ENCODE measurements around the gene ZNF445.

The ZNF445 gene

GRCh38 chr3:44444896-44445691 is 32.4 kb downstream of the ZNF445 start:
- Histone ChIP-seq H3K36me3 (ENCODE audit: control insufficient read depth, insufficient read depth, low read length) (peaks cover 32% of the 10 kb centered on the region), H3K27me3 (ENCODE audit: control insufficient read depth, insufficient read depth, low read length) (no peaks in the 10 kb centered on the region), H3K4me3 (ENCODE audit: low read length) (no peak overlapping the region), H3K27ac (ENCODE audit: low read depth, low read length) (no peak overlapping the region), H3K9ac (ENCODE audit: low read length) (no peak overlapping the region), H3K4me1 (ENCODE audit: control insufficient read depth, insufficient read depth, low read length) (peaks cover 3% of the 10 kb centered on the region)

- Histone ChIP-seq H3K27ac (ENCODE audit: low read depth, low read length) (no peak overlapping the region), H3K27me3 (ENCODE audit: control insufficient read depth, insufficient read depth, low read length) (no peaks in the 10 kb centered on the region), H3K4me3 (ENCODE audit: low read length) (no peak overlapping the region), H3K9ac (ENCODE audit: low read length) (no peak overlapping the region), H3K36me3 (ENCODE audit: control insufficient read depth, insufficient read depth, low read length) (peaks cover 26% of the 10 kb centered on the region), H3K4me1 (ENCODE audit: control insufficient read depth, insufficient read depth, low read length) (peaks cover 8% of the 10 kb centered on the region)
These were observed 33.0 kb downstream of the ZNF445 start for GRCh38 chr3:44444437-44444836.

GRCh38 chr3:44442596-44443309 is 34.7 kb downstream of the ZNF445 start:
- no peak overlapping the region for H3K9ac ChIP-seq (ENCODE audit: low read length)
- H3K4me1 ChIP-seq (ENCODE audit: control insufficient read depth, insufficient read depth, low read length) = peaks cover 12% of the 10 kb centered on the region
- H3K4me3 ChIP-seq (ENCODE audit: low read length) = no peak overlapping the region
- H3K27me3 ChIP-seq (ENCODE audit: control insufficient read depth, insufficient read depth, low read length) = no peaks in the 10 kb centered on the region
- no peak overlapping the region for H3K27ac ChIP-seq (ENCODE audit: low read depth, low read length)
- peaks cover 10% of the 10 kb centered on the region for H3K36me3 ChIP-seq (ENCODE audit: control insufficient read depth, insufficient read depth, low read length)

GRCh38 chr3:44439499-44440295 is 37.8 kb downstream of the ZNF445 start:
- no peaks in the 10 kb centered on the region for H3K27me3 ChIP-seq (ENCODE audit: control insufficient read depth, insufficient read depth, low read length)
- peaks cover 12% of the 10 kb centered on the region for H3K4me1 ChIP-seq (ENCODE audit: control insufficient read depth, insufficient read depth, low read length)
- no peaks in the 10 kb centered on the region for H3K36me3 ChIP-seq (ENCODE audit: control insufficient read depth, insufficient read depth, low read length)
- H3K9ac ChIP-seq (ENCODE audit: low read length) = no peak overlapping the region
- H3K4me3 ChIP-seq (ENCODE audit: low read length) = peak overlapping the region; percentile 33
- peak overlapping the region; percentile 86 for H3K27ac ChIP-seq (ENCODE audit: low read depth, low read length)

- no peaks in the 10 kb centered on the region for H3K36me3 ChIP-seq (ENCODE audit: control insufficient read depth, insufficient read depth, low read length)
- H3K4me1 ChIP-seq (ENCODE audit: control insufficient read depth, insufficient read depth, low read length) = peaks cover 12% of the 10 kb centered on the region
- no peak overlapping the region for H3K4me3 ChIP-seq (ENCODE audit: low read length)
- no peak overlapping the region for H3K9ac ChIP-seq (ENCODE audit: low read length)
- no peak overlapping the region for H3K27ac ChIP-seq (ENCODE audit: low read depth, low read length)
- no peaks in the 10 kb centered on the region for H3K27me3 ChIP-seq (ENCODE audit: control insufficient read depth, insufficient read depth, low read length)
These were observed 39.7 kb downstream of the ZNF445 start for GRCh38 chr3:44437800-44438199.

GRCh38 chr3:44436181-44436580 is 41.3 kb downstream of the ZNF445 start:
- no peak overlapping the region for H3K27ac ChIP-seq (ENCODE audit: low read depth, low read length)

GRCh38 chr3:44434834-44435510 is 42.5 kb downstream of the ZNF445 start:
- Histone ChIP-seq H3K9ac (ENCODE audit: low read length) (no peak overlapping the region), H3K27me3 (ENCODE audit: control insufficient read depth, insufficient read depth, low read length) (no peaks in the 10 kb centered on the region), H3K4me3 (ENCODE audit: low read length) (no peak overlapping the region), H3K27ac (ENCODE audit: low read depth, low read length) (no peak overlapping the region), H3K36me3 (ENCODE audit: control insufficient read depth, insufficient read depth, low read length) (no peaks in the 10 kb centered on the region), H3K4me1 (ENCODE audit: control insufficient read depth, insufficient read depth, low read length) (peaks cover 8% of the 10 kb centered on the region)

More at GRCh38 chr3:44436181-44436580, 41.3 kb downstream of the ZNF445 start:
- Histone ChIP-seq H3K27me3 (ENCODE audit: control insufficient read depth, insufficient read depth, low read length) (no peaks in the 10 kb centered on the region), H3K9ac (ENCODE audit: low read length) (no peak overlapping the region), H3K4me1 (ENCODE audit: control insufficient read depth, insufficient read depth, low read length) (peaks cover 12% of the 10 kb centered on the region), H3K36me3 (ENCODE audit: control insufficient read depth, insufficient read depth, low read length) (no peaks in the 10 kb centered on the region), H3K4me3 (ENCODE audit: low read length) (no peak overlapping the region)

- H3K9ac ChIP-seq (ENCODE audit: low read length) = no peak overlapping the region
- H3K36me3 ChIP-seq (ENCODE audit: control insufficient read depth, insufficient read depth, low read length) = no peaks in the 10 kb centered on the region
These were observed 47.0 kb downstream of the ZNF445 start for GRCh38 chr3:44430466-44430865.

GRCh38 chr3:44429459-44429858 is 48.0 kb downstream of the ZNF445 start:
- no peak overlapping the region for H3K9ac ChIP-seq (ENCODE audit: low read length)
- no peak overlapping the region for H3K4me3 ChIP-seq (ENCODE audit: low read length)
- H3K27me3 ChIP-seq (ENCODE audit: control insufficient read depth, insufficient read depth, low read length) = no peaks in the 10 kb centered on the region
- H3K27ac ChIP-seq (ENCODE audit: low read depth, low read length) = no peak overlapping the region
- no peaks in the 10 kb centered on the region for H3K4me1 ChIP-seq (ENCODE audit: control insufficient read depth, insufficient read depth, low read length)
- H3K36me3 ChIP-seq (ENCODE audit: control insufficient read depth, insufficient read depth, low read length) = no peaks in the 10 kb centered on the region

More at GRCh38 chr3:44430466-44430865, 47.0 kb downstream of the ZNF445 start:
- Histone ChIP-seq H3K4me1 (ENCODE audit: control insufficient read depth, insufficient read depth, low read length) (no peaks in the 10 kb centered on the region), H3K4me3 (ENCODE audit: low read length) (no peak overlapping the region), H3K27ac (ENCODE audit: low read depth, low read length) (no peak overlapping the region), H3K27me3 (ENCODE audit: control insufficient read depth, insufficient read depth, low read length) (no peaks in the 10 kb centered on the region)

GRCh38 chr3:44428910-44429309 is 48.6 kb downstream of the ZNF445 start:
- no peaks in the 10 kb centered on the region for H3K4me1 ChIP-seq (ENCODE audit: control insufficient read depth, insufficient read depth, low read length)
- H3K27me3 ChIP-seq (ENCODE audit: control insufficient read depth, insufficient read depth, low read length) = no peaks in the 10 kb centered on the region
- no peak overlapping the region for H3K27ac ChIP-seq (ENCODE audit: low read depth, low read length)
- no peak overlapping the region for H3K9ac ChIP-seq (ENCODE audit: low read length)
- H3K4me3 ChIP-seq (ENCODE audit: low read length) = no peak overlapping the region
- H3K36me3 ChIP-seq (ENCODE audit: control insufficient read depth, insufficient read depth, low read length) = no peaks in the 10 kb centered on the region

- Histone ChIP-seq H3K4me1 (ENCODE audit: control insufficient read depth, insufficient read depth, low read length) (no peaks in the 10 kb centered on the region), H3K4me3 (ENCODE audit: low read length) (no peak overlapping the region), H3K9ac (ENCODE audit: low read length) (no peak overlapping the region), H3K36me3 (ENCODE audit: control insufficient read depth, insufficient read depth, low read length) (no peaks in the 10 kb centered on the region), H3K27ac (ENCODE audit: low read depth, low read length) (no peak overlapping the region), H3K27me3 (ENCODE audit: control insufficient read depth, insufficient read depth, low read length) (no peaks in the 10 kb centered on the region)
These were observed 49.8 kb downstream of the ZNF445 start for GRCh38 chr3:44427683-44428082.

GRCh38 chr3:44424758-44425157 is 52.7 kb downstream of the ZNF445 start:
- no peaks in the 10 kb centered on the region for H3K27me3 ChIP-seq (ENCODE audit: control insufficient read depth, insufficient read depth, low read length)
- no peak overlapping the region for H3K9ac ChIP-seq (ENCODE audit: low read length)
- no peaks in the 10 kb centered on the region for H3K4me1 ChIP-seq (ENCODE audit: control insufficient read depth, insufficient read depth, low read length)
- H3K36me3 ChIP-seq (ENCODE audit: control insufficient read depth, insufficient read depth, low read length) = no peaks in the 10 kb centered on the region
- no peak overlapping the region for H3K4me3 ChIP-seq (ENCODE audit: low read length)
- no peak overlapping the region for H3K27ac ChIP-seq (ENCODE audit: low read depth, low read length)

All from rectal smooth muscle tissue (tissue), 1 donor.